ENCODE measurements around the gene CUL7.

Gene CUL7

DNA sequence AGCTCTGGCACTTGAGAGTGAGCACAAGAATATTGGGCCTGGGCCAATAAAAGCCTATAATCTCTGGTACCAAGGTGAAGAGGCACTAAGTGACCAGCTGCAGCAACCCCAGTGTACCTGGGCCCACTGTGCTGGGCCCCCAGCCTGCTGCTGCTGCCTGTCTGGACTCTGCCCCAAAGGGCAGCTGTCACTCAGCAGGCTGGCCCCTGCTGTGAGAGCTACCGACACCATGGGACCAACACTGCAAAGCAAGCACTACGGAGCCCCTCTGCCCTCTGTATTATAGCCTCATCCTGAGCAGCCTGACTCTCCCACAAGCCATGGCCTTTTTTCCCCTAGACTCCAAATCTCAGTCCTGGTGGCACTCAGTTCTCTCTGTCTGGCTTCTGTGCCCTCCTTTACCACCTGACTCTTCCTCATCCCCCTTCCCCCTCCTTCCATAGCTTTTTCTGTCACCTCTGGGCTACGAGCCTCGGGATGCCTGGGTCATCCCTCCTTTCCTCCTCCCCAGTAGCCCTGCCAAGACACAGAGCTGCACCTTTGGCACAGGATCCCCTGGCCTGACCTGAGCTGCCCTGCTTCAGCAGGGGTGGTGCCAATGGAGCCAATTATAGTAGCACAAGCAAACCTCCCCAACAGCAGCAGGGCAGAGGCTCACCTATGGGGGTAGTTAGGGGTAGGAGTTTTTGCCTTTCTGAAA, 18.0 kb downstream of the CUL7 start:
- no peak for ATAC-seq (ENCODE audit: insufficient read depth, low read depth)

DNA sequence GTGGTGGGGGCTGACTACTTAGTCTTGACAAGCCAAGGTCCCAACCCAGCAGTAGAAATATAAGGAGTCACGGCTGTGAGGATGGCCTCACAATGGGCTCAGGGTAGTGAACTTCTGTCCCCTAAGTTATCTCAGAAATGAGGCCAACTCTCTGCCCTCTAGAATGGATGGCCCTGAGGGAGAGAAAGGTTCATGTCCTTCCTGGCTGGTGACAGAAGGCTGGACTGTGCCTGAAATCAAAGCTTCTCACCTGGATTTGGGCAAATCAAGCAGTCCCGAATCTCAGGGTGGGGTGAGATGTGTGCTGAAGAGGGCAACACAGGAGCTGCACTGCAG, 19.5 kb downstream of the CUL7 start:
- DNase-seq (no peak), ATAC-seq (ENCODE audit: insufficient read depth, low read depth) (no peak)
- no peaks in the 10 kb centered on the region for H3K4me1 ChIP-seq (ENCODE audit: insufficient read depth, low read length)
- H3K36me3 ChIP-seq (ENCODE audit: insufficient read depth, low read length): peaks cover 70% of the 10 kb centered on the region
- H4K20me1 ChIP-seq (ENCODE audit: insufficient read depth, low read length): peaks cover 1% of the 10 kb centered on the region; the same call in 1 of the 2 replicates
- no peak overlapping the region for H2AFZ ChIP-seq (ENCODE audit: low read depth, low read length)
- H3K9ac ChIP-seq (ENCODE audit: low read depth, low read length): no peak overlapping the region
- H3K27me3 ChIP-seq (ENCODE audit: insufficient read depth, low read length, poor library complexity): no peaks in the 10 kb centered on the region
- TF ChIP-seq EZH2 (IDR thresholded peaks at IDR 0.05; ENCODE audit: borderline replicate concordance, low read depth, low read length, severe bottlenecking): no peak
- TF ChIP-seq, protein P1, sequence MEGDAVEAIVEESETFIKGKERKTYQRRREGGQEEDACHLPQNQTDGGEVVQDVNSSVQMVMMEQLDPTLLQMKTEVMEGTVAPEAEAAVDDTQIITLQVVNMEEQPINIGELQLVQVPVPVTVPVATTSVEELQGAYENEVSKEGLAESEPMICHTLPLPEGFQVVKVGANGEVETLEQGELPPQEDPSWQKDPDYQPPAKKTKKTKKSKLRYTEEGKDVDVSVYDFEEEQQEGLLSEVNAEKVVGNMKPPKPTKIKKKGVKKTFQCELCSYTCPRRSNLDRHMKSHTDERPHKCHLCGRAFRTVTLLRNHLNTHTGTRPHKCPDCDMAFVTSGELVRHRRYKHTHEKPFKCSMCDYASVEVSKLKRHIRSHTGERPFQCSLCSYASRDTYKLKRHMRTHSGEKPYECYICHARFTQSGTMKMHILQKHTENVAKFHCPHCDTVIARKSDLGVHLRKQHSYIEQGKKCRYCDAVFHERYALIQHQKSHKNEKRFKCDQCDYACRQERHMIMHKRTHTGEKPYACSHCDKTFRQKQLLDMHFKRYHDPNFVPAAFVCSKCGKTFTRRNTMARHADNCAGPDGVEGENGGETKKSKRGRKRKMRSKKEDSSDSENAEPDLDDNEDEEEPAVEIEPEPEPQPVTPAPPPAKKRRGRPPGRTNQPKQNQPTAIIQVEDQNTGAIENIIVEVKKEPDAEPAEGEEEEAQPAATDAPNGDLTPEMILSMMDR (IDR thresholded peaks at IDR 0.05; ENCODE audit: borderline replicate concordance, extremely low read depth, low read length, poor library complexity, severe bottlenecking): peak; percentile 12
- no peak overlapping the region for H3K4me3 ChIP-seq (ENCODE audit: low read depth in 1 of 2, low read length in 2 of 2)
- H3K9me3 ChIP-seq (ENCODE audit: insufficient read depth, low read length, severe bottlenecking): no peaks in the 10 kb centered on the region
- no peak overlapping the region for H3K27ac ChIP-seq (ENCODE audit: low read length)
- H3K79me2 ChIP-seq (ENCODE audit: insufficient read depth, low read length): no peaks in the 10 kb centered on the region
- H3K4me2 ChIP-seq (ENCODE audit: insufficient read depth, low read length): no peak overlapping the region

More for the DNA sequence above, 18.0 kb downstream of the CUL7 start:
- Histone ChIP-seq H3K9me3 (ENCODE audit: insufficient read depth, low read length, severe bottlenecking) (no peaks in the 10 kb centered on the region), H4K20me1 (ENCODE audit: insufficient read depth, low read length) (no peaks in the 10 kb centered on the region; the same call in 1 of the 2 replicates), H3K27ac (ENCODE audit: low read length) (no peak overlapping the region), H3K36me3 (ENCODE audit: insufficient read depth, low read length) (peaks cover 68% of the 10 kb centered on the region), H3K27me3 (ENCODE audit: insufficient read depth, low read length, poor library complexity) (no peaks in the 10 kb centered on the region), H3K79me2 (ENCODE audit: insufficient read depth, low read length) (no peaks in the 10 kb centered on the region), H2AFZ (ENCODE audit: low read depth, low read length) (no peak overlapping the region), H3K4me3 (ENCODE audit: low read depth in 1 of 2, low read length in 2 of 2) (no peak overlapping the region), H3K4me1 (ENCODE audit: insufficient read depth, low read length) (no peaks in the 10 kb centered on the region), H3K4me2 (ENCODE audit: insufficient read depth, low read length) (no peak overlapping the region), H3K9ac (ENCODE audit: low read depth, low read length) (no peak overlapping the region)
- no peak for DNase-seq
- TF ChIP-seq, protein P1 (IDR thresholded peaks at IDR 0.05; ENCODE audit: borderline replicate concordance, extremely low read depth, low read length, poor library complexity, severe bottlenecking): no peak
- TF ChIP-seq EZH2 (IDR thresholded peaks at IDR 0.05; ENCODE audit: borderline replicate concordance, low read depth, low read length, severe bottlenecking): no peak

DNA sequence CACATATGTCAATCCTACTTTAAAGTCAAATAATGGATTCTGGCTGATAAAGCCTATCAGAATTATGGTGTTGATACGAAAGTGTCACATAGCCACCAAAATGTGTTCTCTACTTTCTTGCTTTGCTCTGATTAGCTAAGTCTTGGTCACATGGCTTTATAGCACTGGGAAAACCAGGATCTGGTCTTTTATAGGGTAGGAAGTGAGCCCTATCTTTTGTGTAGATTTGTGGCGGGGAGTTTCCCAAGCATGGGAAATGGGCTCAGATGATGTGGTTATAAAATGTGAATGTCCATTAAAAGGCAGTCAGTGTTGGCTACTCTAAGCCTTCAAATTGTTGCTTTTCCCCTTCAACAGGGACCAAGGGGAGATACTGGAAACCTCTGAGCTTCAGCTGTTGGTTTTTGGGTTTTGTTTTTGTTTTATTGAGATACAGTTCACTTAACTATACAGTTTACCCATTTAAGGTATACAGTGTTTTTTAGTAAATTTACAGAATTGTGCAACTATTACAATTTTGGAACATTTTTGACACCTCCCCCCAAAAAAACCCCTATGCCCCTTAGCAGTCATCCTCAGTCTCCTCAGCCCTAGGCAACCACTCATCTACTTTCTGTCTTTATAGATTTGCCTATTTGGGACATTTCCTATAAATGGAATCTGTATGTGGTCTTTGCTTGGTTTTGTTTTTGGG, 20.0 kb downstream of the CUL7 start:
- H3K36me3 ChIP-seq (ENCODE audit: insufficient read depth, low read length): peaks cover 71% of the 10 kb centered on the region
- H3K4me2 ChIP-seq (ENCODE audit: insufficient read depth, low read length): no peak overlapping the region
- no peak overlapping the region for H3K4me3 ChIP-seq (ENCODE audit: low read depth in 1 of 2, low read length in 2 of 2)
- no peak for ATAC-seq (ENCODE audit: insufficient read depth, low read depth)
- peaks cover 3% of the 10 kb centered on the region; the same call in 1 of the 2 replicates for H4K20me1 ChIP-seq (ENCODE audit: insufficient read depth, low read length)
- TF ChIP-seq, protein P1 (IDR thresholded peaks at IDR 0.05; ENCODE audit: borderline replicate concordance, extremely low read depth, low read length, poor library complexity, severe bottlenecking): no peak
- TF ChIP-seq EZH2 (IDR thresholded peaks at IDR 0.05; ENCODE audit: borderline replicate concordance, low read depth, low read length, severe bottlenecking): no peak
- no peak overlapping the region for H3K27ac ChIP-seq (ENCODE audit: low read length)
- H2AFZ ChIP-seq (ENCODE audit: low read depth, low read length): no peak overlapping the region
- no peaks in the 10 kb centered on the region for H3K79me2 ChIP-seq (ENCODE audit: insufficient read depth, low read length)
- H3K9ac ChIP-seq (ENCODE audit: low read depth, low read length): no peak overlapping the region
- H3K4me1 ChIP-seq (ENCODE audit: insufficient read depth, low read length): no peaks in the 10 kb centered on the region
- no peaks in the 10 kb centered on the region for H3K27me3 ChIP-seq (ENCODE audit: insufficient read depth, low read length, poor library complexity)
- no peaks in the 10 kb centered on the region for H3K9me3 ChIP-seq (ENCODE audit: insufficient read depth, low read length, severe bottlenecking)
- no peak for DNase-seq
